HG03159 (cell line): ENCODE results near the gene ZRSR2.
"Not testable (repeated sequence)": the region's sequence is repeated elsewhere in the genome, so short reads cannot be mapped to it uniquely, and the experiment has no call there.

Experiments used
- ATAC-seq: cut with Tn5 transposase; IDR thresholded peaks from one replicate; pipeline ENCODE4 v1.9.1; 2021; ENCODE audit warnings: mild to moderate bottlenecking, moderate library complexity; ENCODE audit not compliant: unreplicated experiment

ZRSR2 gene, protein sequence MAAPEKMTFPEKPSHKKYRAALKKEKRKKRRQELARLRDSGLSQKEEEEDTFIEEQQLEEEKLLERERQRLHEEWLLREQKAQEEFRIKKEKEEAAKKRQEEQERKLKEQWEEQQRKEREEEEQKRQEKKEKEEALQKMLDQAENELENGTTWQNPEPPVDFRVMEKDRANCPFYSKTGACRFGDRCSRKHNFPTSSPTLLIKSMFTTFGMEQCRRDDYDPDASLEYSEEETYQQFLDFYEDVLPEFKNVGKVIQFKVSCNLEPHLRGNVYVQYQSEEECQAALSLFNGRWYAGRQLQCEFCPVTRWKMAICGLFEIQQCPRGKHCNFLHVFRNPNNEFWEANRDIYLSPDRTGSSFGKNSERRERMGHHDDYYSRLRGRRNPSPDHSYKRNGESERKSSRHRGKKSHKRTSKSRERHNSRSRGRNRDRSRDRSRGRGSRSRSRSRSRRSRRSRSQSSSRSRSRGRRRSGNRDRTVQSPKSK

DNA sequence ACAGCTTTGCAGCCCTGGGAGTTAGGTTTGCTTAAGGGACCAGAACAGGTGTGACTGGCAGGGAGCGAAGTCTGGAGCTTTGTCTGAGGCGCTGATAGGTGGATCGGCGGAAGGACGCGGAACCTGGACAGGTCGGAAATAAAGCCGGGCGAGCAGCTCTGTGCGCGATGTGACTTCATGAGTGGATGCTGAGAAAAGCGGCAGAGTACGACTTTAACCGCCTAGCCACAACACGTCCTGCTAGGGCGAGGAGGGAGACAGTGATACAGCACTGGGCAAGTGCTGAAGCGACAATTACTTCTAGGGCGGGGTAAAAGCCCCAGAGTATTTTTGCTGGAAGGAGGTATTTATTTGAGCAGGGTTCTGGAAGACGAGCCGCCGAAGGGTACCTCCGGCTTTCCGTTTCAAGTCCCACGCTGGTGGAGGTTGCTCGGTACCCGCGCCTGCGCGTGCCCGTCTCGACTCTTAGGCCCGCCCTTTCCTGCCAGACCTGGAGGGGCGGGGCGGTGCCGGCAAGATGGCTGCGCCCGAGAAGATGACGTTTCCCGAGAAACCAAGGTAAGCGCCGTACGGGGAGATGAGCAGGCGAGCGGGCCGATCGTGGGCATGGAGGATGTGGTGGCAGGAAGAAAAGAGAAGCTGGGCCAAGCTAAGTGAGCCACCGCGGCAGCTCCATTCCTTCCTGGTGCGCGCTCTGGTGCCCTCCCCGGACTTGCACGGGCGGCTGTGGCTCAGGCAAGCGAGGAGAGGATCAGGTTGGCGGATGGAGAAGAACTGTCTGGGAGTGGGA lies at the start of gene ZRSR2:
Gene ZRSR2, plus strand, starts transcription at position 506 of the 790 bp plus-strand sequence. Its CDS starts 12 bp downstream, at position 518.
- ATAC-seq = peak; percentile 92

DNA sequence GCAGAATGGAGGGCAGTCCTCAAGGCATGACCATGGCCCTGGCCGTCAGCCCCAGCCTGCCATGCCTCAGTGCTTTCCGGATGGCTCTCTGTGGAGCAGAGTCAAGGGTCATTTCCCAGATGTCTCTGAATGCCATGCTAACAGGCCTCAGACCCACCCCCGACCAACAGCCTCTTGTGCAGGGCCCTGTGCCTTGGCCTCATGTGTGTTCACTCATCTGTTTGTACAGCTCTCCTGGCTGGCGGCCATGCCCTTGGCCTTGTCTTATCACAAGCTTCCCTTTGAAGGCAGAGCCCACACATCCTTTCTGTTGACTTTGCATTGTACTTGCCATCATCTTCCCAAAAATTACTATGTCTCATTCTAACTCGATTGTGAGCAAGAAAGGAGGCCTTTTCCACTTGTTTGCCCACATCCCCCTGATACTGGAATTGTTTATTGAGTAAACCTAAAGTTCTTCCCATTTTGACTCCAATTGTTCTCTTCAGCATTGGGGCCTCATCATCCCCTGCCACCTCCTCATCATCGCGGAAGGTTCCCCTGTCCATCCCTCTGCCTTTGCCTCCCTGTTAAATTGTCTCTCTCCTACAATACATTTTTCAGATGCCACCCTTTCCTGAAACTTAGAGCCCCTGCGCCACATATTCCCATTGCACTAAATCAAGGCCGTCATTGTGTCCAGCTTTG lies 46.0 kb upstream of the ZRSR2 start:
- no peak for ATAC-seq

DNA sequence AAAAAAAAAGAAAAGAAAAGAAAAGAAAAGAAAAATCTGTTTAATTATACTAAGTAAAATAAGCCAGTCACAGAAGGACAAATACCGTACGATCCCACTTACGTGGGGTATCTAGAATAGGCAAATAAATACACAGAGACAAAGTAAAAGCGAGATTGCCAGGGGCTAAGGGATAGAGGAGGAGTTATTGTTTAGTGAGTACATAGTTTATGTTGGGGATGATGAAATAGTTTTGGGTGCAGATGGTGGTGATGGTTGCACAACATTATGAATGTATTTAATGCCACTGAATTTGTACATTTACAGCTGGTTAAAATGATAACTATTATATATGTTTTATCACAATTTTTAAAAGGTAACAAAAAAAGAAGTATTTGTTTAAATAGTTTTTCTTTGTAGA lies 45.1 kb upstream of the ZRSR2 start:
- ATAC-seq = no peak

DNA sequence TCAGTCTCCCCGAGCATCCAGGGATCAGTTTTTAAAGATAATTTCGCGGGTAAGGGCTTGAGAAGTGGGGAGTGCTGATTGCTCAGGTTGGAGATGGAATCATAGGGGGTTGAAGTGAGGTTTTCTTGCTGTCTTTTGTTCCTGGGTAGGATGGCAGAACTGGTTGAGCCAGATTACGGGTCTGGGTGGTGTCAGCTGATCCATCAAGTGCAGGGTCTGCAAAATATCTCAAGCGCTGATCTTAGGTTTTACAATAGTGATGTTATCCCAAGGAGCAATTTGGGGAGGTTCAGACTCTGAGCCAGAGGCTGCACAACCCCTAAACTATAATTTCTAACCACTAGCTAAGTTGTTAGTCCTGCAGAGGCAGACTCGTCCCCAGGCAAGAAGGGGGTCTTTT lies 43.6 kb upstream of the ZRSR2 start:
- not testable (repeated sequence) for ATAC-seq

DNA sequence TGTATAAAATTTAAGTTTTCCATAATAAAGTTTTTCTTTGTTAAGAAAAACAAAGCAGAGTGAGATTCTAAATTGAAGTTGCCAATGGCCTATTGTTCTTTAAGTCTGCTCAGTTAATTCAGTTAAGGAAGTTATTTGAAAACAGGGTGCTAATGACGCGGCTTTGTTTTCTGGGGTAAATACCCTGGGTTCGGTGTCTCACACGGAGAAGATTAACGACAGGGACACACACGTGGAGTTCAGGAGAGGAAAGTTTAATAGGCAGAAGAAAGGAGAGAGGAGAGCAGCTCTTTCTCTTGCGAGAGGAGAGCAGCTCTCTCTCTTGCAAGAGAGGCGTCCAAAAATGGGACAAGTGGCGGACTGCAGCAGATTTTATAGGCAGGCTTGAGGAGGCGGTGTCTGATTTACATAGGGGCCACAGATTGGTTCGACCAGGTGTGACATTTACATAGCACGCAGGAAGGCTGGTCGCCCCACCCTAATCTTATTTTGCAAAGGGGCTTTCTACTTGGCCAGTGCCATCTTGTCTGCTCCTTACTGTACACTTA lies 42.6 kb upstream of the ZRSR2 start:
- ATAC-seq = no peak

DNA sequence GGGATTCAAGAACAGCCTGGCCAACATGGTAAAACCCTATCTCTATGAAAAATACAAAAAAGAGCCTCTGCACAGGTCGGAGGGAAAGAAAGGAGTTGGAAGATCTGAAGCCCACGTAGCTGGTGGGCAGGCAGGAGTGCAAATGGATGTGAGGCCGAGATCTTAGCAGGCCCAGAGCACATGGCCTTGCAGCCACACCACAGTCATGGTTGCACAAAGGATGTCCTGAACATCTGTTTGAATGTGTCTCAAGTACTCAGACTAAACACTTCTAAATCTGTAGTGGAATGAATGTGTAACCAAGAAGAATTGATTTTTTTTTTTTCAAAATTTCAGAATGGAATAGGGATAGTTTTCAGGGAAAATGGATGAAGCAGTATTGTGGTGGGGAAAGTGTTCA lies 41.4 kb upstream of the ZRSR2 start:
- no peak for ATAC-seq

DNA sequence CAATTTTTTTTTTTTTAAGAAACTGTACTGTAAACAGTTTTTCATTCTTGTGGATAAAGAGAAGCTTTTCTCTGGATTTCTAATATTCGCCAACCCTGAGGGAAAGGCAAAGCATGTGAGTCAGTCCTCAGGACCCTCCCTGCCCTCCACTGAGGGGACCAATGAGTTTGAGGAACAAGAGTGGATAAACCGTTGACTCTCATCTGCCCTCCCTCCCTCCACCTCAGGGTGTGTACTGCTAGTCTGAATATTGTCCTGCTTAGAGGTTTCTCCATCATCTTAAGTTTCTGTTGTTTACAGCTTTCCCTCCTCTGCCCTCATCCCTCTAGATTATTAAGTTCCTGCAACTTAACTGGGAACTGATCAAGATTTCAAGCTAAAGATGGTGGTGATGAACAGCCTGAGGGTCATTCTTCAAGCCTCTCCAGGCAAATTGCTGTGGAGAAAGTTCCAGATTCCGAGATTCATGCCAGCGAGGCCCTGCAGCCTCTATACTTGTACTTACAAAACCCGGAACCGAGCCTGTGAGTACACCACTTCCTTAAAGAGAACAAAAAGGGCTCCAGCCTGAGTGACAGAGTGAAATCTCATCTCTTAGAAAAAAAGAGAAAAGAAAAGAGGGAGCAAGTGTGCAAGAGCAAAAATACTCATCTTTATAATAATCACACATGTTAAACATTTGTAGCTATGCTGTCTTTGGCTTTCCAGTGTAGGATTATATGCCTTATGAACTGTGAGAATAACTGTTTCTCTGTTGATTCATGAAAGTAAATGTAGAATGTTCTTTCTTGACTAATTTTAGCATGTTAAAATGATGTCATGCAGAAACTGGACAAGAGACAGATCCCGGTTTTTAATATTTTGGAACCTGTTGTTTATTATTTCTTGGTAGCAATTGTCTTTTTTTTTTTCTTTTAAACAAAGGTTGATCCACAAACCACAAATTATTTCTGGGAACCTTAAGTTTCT lies 40.4 kb upstream of the ZRSR2 start:
- ATAC-seq = peak; percentile 77

DNA sequence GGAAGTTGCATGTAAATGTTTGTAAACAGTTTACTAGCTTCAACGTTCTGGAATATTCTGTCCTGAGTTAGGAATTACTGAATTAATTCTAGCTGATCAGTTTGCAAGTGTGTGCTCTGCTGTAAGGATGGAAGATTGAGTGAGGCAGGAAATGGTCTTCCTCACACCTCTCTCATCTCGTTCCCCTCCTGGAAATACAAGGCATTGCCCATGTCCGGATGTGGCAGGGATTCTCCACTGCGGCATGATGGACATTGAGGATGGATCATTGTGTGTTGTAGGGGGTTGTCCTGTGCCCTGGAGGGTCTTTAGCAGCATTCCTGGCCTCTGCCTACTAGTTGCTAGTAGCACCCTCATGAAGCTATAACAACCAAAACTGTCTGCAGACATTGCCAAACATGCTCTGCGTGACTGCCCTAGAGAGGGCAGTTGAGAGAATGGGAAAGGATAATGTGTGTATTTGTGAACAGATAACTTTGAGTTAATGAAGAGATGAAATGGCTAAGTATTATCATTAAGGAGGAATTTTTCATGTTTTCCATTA lies 39.6 kb upstream of the ZRSR2 start:
- ATAC-seq = no peak

DNA sequence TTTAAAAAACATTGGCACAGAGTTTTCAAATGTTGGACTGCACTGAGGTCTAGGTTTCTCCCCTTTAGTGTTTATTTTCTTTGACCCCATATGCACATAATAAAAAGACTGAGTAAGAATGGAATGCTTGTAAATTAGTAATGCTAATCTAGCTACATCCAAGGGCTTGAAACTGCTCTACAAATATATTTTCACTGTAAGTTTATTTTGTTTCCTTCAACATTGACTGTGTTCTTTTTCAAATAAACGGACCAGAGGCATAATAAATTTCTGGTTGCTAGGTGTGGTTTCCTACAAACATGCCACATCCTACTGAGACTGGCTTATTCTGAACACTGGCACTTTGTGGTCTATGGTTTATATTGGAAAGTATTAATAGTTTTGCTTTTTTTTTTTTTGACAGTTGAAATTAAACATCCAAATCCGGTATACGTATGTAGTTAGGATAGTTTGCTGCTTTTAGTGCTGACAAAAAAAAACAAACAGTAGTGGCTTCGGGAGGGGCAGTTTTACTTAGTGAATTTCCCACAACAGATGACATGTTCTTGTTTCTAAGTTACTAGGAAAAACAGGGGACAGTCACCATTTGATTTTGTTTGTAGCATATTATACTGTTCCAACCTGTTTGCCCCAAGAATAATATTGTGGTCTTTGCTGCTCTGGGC lies 39.0 kb upstream of the ZRSR2 start:
- ATAC-seq = peak; percentile 47

DNA sequence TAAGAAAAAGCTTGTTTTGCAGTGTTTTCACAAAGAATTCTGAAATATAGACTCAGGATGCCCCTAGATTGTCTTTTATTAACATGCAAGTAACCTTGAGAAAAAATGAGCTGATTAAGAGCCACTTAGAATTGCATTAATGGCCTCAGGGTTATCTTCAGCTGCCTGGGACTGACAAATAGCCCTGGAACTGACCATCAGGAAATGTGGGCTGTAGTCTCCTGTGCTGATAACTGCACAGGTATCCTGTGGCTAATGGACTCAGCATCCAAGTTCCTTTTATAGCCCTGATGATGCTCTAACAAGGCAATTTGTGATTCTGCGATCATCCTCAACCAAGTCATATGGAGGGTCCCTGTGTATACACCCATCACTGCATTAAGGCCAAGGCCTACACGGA lies 35.2 kb upstream of the ZRSR2 start:
- no peak for ATAC-seq

DNA sequence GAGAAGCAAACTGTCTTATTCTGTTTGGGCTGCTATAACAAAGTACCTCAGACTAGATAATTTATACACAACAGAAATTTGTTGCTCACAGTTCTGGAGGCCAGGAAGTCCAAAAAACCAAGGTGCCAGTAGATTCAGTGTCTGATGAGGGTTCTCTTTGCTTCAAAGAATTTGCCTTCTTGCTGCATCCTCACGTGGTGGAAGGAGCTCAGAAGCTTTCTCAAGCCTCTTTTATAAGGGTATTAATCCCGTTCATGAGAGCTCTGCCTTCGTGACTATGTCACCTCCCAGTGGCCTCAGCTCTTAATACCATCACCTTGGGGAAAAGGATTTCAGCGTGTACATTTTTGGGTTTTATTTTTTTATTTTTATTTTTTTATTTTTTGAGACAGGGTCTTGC lies 32.1 kb upstream of the ZRSR2 start:
- ATAC-seq = no peak

DNA sequence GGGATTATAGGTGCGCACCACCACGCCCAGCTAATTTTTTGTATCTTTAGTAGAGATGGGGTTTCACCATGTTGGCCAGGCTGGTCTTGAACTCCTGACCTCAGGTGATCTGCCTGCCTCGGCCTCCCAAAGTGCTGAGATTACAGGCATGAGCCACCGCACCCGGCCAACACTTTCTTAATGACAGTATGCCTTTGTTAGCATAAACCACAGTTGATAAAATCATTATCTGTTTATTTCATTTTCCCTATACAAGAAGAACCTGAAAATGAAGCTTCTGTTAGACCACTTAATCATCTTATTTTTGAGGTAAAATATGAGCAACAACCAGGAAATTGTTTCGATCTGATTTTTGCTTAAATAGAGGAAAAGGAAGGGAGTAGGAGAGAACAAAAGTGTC lies 30.4 kb upstream of the ZRSR2 start:
- ATAC-seq = not testable (repeated sequence)

DNA sequence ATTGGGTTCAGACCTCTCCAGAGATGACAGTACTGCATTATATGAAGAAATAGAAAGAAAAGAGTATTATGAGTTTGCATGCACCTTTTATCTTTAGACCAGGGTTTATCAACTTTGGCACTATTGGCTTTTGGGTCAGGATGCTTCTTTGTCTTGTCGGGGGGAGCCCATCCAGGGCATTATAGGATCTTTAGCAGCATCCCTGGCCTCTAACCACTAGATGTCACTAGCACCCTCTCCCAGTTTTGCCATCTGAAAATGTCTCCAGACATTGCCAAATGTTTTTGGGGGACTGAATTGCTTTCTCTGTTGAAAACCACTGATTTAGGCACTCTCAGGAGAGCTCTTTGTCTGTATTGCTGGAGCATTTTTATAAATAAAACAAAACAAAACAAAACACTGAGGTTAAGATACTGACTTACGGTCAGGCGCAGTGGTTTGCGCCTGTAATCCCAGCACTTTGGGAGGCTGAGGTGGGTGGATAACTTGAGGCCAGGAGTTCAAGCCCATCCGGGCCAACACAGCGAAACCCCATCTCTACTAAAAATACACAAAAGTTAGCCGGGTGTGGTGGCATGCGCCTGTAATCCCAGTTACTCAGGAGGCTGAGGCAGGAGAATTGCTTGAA lies 28.6 kb upstream of the ZRSR2 start:
- no peak for ATAC-seq

DNA sequence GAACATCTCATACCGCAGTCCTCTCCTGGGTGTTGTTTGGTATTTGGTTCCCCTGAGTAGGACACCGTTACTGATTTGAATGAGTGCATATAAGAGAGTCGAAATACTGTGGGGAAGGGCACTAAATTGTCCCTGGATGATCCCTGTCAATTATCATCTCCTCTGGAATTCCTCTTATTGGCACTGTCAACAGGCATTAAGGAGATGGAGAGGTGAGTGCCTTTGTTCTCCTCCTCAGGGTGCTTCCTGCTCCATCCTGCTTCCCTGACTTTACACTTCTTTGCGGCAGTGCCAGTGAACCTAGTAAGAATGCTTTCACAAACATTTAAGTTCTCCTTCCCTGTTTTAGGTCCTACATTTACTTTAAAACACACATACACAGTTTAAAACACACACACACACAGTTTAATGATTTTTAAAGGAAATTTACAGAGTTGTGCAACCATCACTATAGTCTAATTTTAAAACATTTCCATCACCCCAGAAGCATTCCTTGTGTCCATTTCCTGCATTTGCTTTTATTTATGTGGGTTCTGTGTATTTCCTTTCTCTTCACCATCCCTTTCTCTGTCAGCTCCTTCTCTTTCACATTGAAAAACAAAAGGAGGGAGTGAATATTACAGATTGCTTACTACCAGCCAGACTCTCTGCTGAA lies 20.9 kb upstream of the ZRSR2 start:
- ATAC-seq = no peak

DNA sequence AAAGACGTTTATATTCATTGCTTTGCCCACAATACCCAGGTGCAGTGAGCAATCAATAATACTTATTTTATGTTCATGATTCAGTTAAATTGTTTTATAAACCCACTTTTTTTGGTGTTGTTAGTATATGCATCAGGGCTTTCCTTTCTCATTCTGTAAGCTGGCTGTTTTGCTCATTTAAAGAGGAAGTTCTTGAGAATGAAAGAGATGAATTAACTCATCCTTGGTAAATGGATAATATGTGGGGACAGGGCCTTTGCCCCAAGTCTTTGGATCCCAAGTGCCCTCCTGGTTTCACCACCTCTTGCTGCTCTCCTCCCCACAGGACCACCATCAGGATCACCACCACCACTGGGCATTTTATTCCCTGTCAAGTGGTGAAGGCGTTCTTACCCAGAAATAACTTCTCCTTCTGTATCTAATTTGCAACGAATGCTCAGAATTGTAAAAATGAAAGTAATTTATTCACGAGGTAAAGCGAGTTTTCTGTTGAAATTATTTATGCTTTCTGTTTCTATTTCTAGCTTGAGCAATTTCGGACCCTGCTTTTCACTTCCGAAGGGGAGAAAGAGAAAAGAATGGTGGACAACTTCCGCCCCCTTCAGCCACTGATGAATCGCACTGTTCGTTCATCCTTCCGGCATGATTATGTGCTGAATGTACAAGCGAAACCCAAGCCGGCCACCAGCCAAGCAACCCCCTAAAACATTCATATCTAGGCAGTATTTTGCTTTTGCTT lies 8.2 kb upstream of the ZRSR2 start:
- ATAC-seq = peak; percentile 91

DNA sequence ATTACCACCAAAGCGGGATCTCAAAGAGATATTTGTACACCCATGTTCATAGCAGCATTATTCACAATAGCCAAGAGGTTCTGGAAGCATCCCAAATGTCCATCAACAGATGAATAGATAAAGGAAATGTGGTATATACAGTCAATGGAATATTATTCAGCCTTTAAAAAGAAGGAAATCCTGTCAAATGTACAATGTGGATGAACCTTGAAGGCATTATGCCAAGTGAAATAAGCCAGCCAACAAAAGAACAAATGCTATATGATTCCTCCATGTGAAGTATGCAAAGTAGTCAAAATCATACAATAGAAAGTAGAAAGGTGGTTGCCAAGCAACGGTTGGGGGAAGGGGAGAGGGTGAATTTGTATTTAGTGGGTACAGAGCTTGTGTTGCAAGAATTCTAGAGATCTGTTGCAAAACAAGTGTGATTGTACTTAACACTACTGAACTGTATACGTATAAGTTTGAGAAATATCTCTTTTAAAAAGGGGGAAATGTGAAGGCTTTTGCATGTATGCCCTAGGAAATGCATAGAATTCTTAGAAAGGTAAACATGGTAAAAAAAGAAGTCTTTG lies 5.0 kb upstream of the ZRSR2 start:
- no peak for ATAC-seq

DNA sequence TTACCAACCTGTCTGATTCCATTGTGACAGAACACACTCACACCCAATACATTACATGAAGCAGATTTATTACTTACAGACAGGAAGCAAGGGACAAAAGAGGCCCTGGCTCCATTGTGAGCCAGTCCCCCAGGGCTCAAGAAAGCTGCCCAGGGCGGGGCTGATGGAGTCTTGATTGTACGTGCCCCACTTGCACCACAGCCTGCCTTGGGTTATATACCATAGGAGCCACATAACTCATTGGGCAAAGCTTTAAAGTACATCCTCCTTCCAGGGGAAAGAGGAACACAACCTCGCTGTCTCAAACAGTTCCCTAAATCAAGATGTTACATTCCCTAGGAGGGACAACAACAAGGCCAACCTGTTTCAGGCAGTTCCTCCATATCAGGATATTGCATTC lies 3.4 kb upstream of the ZRSR2 start:
- no peak for ATAC-seq
